Stimulated activated naive CD8-positive, alpha-beta T cell treated with anti-CD3 and anti-CD28 coated beads, Interleukin-15, Interleukin-2, amounts not matched to agents 100 ng/mL and 50 ng/mL, for 24 hours (primary cell): ENCODE data around the gene CD48.
A peak's percentile ranks its signal among the peaks of the same experiment; 100 is the strongest.

Source experiments
- H3K27ac Mint-ChIP-seq: one replicate; pipeline ENCODE4 v1.8.0; 2021; ENCODE audit warnings: mild to moderate bottlenecking, mixed read lengths
- H3K27me3 Mint-ChIP-seq: one replicate; pipeline ENCODE4 v1.8.0; 2021; ENCODE audit warnings: mixed read lengths
- H3K36me3 Mint-ChIP-seq: one replicate; pipeline ENCODE4 v1.8.0; 2021; ENCODE audit warnings: low read depth, mixed read lengths
- H3K4me1 Mint-ChIP-seq: one replicate; pipeline ENCODE4 v1.8.0; 2021; ENCODE audit warnings: low read depth, mixed read lengths
- H3K4me3 Mint-ChIP-seq: one replicate; pipeline ENCODE4 v1.8.0; 2021; ENCODE audit warnings: mild to moderate bottlenecking, mixed read lengths
- H3K9me3 Mint-ChIP-seq: one replicate; pipeline ENCODE4 v1.8.0; 2021; ENCODE audit warnings: mixed read lengths

The CD48 gene

DNA sequence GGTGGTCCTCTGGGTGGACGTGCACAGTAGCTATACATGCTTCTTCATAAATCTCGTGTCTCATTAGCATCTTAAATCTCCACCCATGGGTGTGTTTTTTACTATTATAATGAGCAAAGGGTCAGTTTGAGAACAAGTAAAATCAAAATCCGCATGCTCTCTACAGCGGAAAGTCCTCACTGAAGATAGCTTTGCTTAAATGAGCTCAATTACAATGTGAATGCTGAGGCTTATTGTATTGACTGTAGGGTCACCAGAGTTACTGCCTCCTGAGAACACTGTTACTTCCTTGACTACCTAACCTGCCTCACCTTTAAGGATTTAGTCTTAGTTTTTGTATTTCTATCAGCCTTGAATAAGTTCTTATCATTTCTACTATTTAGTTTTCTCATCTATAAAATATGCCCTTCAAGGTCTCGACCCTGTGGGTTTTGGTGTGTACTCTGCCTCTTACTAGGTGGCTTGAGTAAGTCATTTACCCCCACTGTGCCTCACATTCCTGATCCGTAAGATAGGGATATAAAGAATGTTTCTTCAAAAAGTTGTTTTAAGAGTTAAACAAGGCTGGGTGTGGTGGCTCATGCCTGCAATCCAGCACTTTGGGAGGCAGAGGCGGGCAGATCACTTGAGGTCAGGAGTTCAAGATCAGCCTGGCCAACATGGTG, 35.3 kb upstream of the CD48 start:
- Mint-ChIP-seq H3K9me3 (no peaks in the 10 kb centered on the region), H3K27me3 (no peaks in the 10 kb centered on the region), H3K4me3 (no peak overlapping the region), H3K4me1 (peaks cover 98% of the 10 kb centered on the region), H3K27ac (peak overlapping the region; percentile 59), H3K36me3 (peaks cover 93% of the 10 kb centered on the region)

DNA sequence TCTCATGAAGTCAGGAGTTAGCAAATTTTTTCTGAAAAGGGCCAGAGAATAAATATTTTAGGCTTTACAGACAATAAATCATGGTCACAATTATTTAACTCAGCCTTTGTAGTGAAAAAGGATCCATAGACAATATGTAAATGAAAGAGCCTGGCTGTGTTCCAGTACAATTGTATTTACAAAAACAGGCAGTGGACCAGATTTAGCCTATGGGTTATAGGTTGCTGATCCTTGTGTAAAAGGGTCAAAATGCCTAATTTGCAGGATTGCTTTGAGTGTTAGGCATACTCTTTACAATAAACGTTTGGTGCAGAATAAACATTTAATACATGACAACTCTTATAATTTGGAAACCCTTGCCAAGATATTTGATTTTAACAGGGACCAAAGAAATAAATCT, 33.9 kb upstream of the CD48 start:
- Mint-ChIP-seq H3K27ac (peak overlapping the region; percentile 92), H3K27me3 (no peaks in the 10 kb centered on the region), H3K4me3 (peak overlapping the region; percentile 89), H3K4me1 (peaks cover 97% of the 10 kb centered on the region), H3K9me3 (no peaks in the 10 kb centered on the region), H3K36me3 (peaks cover 95% of the 10 kb centered on the region)

DNA sequence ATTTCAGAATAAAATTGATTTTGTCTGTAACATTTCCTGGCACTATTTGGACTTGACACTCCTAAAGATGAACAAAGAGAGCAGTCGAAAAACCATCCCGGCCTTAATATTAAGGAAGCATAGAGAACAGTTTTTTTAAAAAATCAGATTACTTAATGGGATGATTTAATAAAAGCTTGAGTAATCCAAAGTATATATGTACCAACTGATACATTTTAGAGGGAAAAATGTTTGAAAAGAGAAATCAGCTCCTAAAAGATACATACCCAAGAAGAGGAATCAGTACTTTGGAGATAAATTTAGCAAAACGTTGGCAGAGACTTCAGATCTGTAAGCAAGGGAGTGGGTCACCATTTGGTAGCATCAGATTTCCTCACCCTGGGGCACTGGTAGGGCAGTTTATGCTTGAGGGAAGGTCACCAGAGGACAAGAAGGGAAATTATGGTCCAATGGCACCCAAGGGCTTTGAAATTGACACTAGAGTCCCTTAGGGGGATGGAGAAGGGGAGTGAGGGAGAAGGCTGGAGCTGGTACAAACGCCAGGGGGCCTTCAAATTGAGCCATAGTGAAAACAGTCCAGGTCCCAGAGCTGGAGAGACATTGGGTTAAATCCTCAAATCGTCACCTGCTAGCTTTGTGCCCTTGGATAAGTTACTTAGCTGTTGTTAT, 33.4 kb upstream of the CD48 start:
- Mint-ChIP-seq H3K27ac (peak overlapping the region; percentile 92), H3K4me1 (peaks cover 97% of the 10 kb centered on the region), H3K36me3 (peaks cover 95% of the 10 kb centered on the region), H3K4me3 (peak overlapping the region; percentile 89), H3K27me3 (no peaks in the 10 kb centered on the region), H3K9me3 (no peaks in the 10 kb centered on the region)

DNA sequence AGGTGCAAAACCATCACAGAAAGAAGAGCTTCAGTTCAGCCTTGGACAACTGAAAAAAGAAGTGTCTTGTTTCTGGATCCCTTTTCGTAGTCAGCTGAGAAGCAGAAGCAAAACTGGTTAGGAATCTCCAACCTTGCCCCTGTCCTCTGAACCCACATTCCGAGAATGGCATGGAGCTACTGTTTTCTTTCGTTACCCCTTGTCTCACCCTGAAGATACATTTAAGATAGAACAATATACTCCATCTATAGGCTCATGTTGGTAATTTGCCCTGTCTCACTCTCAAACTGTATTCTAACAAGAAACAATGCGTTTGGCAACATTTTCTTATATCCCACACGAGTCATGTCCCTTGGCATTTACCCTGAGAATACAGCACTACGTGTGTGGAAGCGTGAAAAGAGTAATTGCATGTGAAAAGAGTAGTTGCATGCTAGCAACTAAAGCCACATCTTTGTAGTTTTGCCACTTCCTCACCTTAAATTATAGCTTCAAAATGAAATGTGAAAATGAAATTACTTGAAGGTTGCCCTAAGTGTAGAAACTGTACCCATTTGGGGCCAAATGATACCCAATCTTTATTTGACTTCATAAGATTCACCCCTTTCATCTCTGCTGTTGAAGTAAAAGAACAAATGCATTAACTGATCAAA, 32.7 kb upstream of the CD48 start:
- H3K36me3 Mint-ChIP-seq, result peaks cover 92% of the 10 kb centered on the region
- H3K4me3 Mint-ChIP-seq, result peak overlapping the region; percentile 89
- H3K27me3 Mint-ChIP-seq, result no peaks in the 10 kb centered on the region
- H3K9me3 Mint-ChIP-seq, result no peaks in the 10 kb centered on the region
- H3K27ac Mint-ChIP-seq, result peak overlapping the region; percentile 92
- H3K4me1 Mint-ChIP-seq, result peaks cover 93% of the 10 kb centered on the region

DNA sequence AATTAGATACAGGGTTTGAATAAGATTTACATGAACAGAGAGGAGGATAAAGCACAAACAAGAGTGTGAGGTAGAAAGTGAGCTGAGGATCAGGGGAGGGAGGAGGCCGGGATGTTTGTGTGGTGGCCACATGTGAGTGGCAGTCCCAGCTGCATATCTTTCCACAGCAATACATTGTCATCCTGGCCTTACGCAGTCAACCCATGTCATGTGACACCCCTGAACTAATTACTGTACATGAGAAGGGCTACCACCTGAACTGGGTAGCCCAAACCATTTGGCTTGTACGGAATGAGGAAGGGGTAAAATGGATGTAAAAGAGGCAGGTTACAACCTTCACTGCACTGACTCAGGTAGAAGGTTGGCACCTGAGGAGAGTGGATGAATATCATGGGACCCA, 31.6 kb upstream of the CD48 start:
- H3K36me3 Mint-ChIP-seq, result peaks cover 82% of the 10 kb centered on the region
- peaks cover 93% of the 10 kb centered on the region for H3K4me1 Mint-ChIP-seq
- H3K9me3 Mint-ChIP-seq, result no peaks in the 10 kb centered on the region
- H3K27me3 Mint-ChIP-seq, result no peaks in the 10 kb centered on the region
- peak overlapping the region; percentile 92 for H3K27ac Mint-ChIP-seq
- peak overlapping the region; percentile 89 for H3K4me3 Mint-ChIP-seq

DNA sequence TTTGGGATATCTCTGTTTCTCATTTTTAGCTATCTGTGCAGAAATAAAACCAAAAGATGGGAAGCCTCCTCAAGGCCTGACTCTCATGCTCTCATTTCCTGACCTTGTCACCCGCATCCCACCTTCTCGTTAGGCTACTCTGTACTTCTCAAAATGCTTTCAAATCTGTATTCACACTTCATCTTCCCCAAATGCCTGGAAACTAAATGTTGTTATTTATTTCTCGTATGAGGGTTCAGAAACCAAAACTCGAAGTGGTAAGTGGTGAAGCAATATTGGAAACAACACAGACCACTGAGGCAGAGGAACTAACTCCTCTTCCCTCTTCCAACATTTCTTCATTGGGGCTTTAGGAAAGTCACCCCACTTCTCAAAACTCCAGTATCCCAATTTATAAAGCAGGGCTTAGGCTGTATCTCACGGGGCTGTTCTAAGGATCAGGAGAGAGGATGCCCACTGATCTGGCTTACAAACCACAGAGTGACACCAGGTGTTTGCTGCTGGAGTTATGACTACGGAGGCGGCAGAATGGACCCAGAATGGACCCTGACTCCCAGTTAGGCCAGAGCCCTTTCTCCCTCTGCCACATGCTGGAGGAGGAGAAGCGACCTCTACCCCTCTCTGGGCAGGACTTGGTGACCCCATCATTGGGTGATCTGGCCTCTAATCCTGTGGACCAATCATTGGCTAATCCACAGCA, 31.0 kb upstream of the CD48 start:
- H3K4me1 Mint-ChIP-seq, result peaks cover 93% of the 10 kb centered on the region
- peaks cover 4% of the 10 kb centered on the region for H3K9me3 Mint-ChIP-seq
- peak overlapping the region; percentile 92 for H3K27ac Mint-ChIP-seq
- peaks cover 82% of the 10 kb centered on the region for H3K36me3 Mint-ChIP-seq
- H3K27me3 Mint-ChIP-seq, result no peaks in the 10 kb centered on the region
- peak overlapping the region; percentile 89 for H3K4me3 Mint-ChIP-seq

DNA sequence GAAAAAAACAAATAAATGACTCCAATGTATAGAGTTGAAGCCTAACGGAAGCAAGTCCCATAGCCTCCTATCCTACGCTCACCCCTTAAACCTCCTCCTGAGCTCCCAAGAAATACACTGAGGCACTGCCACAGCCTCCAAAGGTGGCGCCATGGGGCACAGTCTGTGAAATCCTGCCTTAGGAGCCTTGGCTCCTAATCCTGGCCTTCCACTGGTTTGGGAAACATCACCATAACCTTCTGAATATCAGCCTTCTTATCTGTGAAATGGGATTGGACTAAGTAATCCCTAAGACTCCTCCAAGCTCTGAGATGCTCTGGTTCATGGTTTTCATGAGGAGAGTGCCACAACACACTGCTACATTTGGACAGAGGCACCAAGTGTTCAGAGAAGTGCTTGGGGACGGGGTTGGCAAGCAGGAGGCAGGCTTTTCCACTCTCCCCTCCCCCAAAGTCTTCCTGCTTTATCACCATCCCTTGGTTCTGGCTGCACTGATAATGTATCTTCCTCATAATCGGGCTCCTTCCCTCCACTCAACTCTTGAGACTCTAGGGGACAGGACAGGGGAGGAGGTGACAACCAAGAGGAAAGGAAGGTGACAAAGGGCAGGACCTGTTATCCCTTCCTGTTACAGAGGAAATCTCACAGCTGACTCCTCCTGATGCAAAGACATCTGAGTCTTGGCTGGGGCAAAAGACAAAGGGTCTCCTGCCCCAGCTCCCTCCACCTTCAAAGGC, 30.2 kb upstream of the CD48 start:
- Mint-ChIP-seq H3K27ac (peak overlapping the region; percentile 92), H3K4me3 (peak overlapping the region; percentile 89), H3K4me1 (peaks cover 93% of the 10 kb centered on the region), H3K9me3 (peaks cover 7% of the 10 kb centered on the region), H3K36me3 (peaks cover 82% of the 10 kb centered on the region), H3K27me3 (no peaks in the 10 kb centered on the region)

DNA sequence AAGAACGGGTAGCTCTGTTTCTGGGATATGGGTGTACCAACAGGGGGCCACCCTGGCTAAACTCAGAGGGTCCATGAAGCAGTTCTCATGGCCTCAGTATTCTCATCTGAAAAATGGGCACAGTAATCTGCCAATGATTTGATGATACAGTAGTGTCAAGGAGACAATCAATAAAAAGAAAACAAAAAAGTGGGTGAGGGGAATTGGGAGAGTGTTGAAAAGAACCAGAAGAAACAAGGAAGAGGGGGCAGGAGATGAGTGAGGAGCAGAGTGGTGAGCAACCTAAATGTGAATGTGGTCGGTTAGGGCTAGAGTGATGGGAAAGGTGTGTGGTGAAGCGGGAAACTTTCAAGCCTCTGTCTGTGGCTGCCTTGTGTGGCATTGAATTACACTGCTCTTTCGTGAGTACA, 29.5 kb upstream of the CD48 start:
- H3K4me1 Mint-ChIP-seq, result peaks cover 89% of the 10 kb centered on the region
- H3K27ac Mint-ChIP-seq, result peak overlapping the region; percentile 92
- peaks cover 9% of the 10 kb centered on the region for H3K9me3 Mint-ChIP-seq
- no peaks in the 10 kb centered on the region for H3K27me3 Mint-ChIP-seq
- peak overlapping the region; percentile 89 for H3K4me3 Mint-ChIP-seq
- peaks cover 81% of the 10 kb centered on the region for H3K36me3 Mint-ChIP-seq

DNA sequence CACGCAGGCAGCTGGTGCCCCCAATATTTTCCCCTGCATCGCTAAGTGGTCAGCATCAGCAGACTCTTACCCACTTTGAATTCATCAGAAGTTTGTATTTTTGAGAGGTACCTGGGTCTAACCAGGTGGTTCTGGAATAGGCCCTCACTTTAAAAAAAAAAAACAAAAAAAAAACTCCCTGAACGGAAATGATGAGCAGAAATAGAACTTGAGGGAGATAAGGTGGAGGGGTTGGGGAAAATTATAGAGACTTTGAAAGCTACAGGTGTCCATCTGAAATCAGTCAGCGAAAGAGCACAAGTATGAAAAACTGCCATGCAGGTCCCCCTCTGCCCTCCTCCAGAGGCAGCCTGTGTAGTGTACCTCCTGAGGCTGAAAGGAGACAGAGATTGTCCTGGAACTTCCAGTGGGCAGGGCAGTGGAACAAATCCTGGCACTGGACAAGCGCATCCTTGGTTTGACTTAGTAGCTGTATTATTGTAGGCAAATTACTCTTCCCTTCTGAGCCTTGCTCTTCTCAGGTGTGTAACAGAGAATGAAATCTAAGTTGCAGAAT, 28.6 kb upstream of the CD48 start:
- Mint-ChIP-seq H3K27me3 (no peaks in the 10 kb centered on the region), H3K9me3 (peaks cover 16% of the 10 kb centered on the region), H3K27ac (peak overlapping the region; percentile 92), H3K36me3 (peaks cover 76% of the 10 kb centered on the region), H3K4me3 (peak overlapping the region; percentile 89), H3K4me1 (peaks cover 86% of the 10 kb centered on the region)

DNA sequence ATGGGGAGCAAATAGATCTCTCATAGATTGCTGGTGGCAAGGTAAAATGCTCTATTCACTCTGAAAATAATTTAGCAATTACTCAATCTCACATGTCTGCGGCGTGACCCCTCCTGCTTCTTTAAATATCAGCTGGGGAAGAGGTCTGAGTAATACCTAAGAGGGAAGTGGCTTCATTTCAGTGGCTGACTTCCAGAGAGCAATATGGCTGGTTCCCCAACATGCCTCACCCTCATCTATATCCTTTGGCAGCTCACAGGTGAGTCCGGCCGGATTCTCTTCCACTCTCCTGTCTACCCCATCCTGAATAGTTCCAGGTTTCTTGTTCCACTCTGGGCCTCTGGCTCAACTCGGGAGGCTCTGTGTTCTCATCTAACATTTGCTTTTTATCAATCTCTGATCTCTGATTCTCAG, 27.5 kb upstream of the CD48 start, which contains the start of gene SLAMF7:
SLAMF7 (plus strand) TSS at position 150 of the 414 bp plus-strand sequence; CDS start at position 205, 55 bp downstream.
- no peaks in the 10 kb centered on the region for H3K27me3 Mint-ChIP-seq
- H3K36me3 Mint-ChIP-seq, result peaks cover 76% of the 10 kb centered on the region
- peak within 1 kb of the TSS; percentile 92 for H3K27ac Mint-ChIP-seq
- H3K4me1 Mint-ChIP-seq, result peaks cover 86% of the 10 kb centered on the region
- peaks cover 26% of the 10 kb centered on the region for H3K9me3 Mint-ChIP-seq
- H3K4me3 Mint-ChIP-seq, result peak within 1 kb of the TSS; percentile 89

DNA sequence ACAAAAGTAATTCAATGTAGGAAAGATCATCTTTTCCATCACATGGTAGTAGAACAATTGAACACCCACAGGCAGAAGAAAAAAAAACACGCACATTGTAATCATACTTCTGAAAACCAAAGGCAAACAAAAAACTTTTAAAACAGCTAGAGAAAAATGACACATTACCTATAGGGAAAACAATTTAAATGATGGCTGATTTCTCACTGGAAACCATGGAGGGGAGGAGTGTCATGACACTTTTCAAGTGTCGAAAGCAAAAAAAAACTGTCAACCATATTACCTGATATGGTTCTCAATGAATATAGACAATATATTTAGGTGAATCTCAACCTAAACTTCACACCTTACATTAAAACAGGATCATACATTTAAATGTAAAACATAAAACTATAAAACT, 26.6 kb upstream of the CD48 start:
- Mint-ChIP-seq H3K36me3 (peaks cover 78% of the 10 kb centered on the region), H3K27me3 (no peaks in the 10 kb centered on the region), H3K27ac (peak overlapping the region; percentile 90), H3K4me1 (peaks cover 86% of the 10 kb centered on the region), H3K9me3 (peaks cover 30% of the 10 kb centered on the region), H3K4me3 (peak overlapping the region; percentile 89)

DNA sequence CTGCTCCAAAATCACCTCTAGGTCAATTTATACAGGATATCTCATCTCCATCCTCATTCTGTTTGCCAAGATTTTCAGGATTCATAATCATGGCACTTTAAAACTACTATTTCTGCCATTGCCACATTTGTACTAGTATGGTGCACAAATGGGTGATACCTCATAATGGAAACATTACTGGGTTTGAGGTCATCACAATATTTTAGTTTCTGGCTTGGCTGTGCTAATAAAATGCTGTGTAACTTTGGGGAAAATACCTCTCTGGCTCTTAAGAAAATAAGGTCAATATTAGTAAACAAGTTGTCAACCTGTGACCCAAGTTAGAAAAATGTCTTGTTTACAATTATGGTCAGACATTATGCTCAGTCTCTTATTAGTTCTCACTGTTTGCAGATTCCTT, 22.7 kb upstream of the CD48 start:
- H3K27ac Mint-ChIP-seq, result peak overlapping the region; percentile 92
- peaks cover 71% of the 10 kb centered on the region for H3K4me1 Mint-ChIP-seq

DNA sequence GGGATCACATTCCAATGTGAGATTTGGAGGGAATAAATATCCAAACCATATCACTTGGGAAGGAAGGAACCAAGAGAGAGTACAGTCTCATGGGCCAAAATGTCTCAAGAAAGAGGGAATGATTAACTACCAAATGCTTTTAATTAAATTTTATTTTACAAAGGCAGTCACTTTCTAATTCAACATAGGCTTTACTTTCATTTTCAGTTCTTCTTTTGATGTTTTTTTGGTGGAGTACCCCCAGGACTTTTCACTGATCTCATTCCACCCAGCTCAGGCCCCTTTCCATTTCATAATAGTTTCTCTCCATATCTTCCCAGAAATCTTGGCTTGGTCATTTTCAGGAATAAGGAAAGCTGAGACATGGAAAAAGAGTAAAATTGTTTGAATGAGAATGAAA, 22.3 kb upstream of the CD48 start:
- peaks cover 58% of the 10 kb centered on the region for H3K36me3 Mint-ChIP-seq
- H3K4me3 Mint-ChIP-seq, result peak overlapping the region; percentile 64
- peaks cover 43% of the 10 kb centered on the region for H3K9me3 Mint-ChIP-seq
- peaks cover 67% of the 10 kb centered on the region for H3K4me1 Mint-ChIP-seq
- H3K27me3 Mint-ChIP-seq, result no peaks in the 10 kb centered on the region
- peak overlapping the region; percentile 92 for H3K27ac Mint-ChIP-seq

More for the DNA sequence above, 22.7 kb upstream of the CD48 start:
- Mint-ChIP-seq H3K27me3 (no peaks in the 10 kb centered on the region), H3K4me3 (peak overlapping the region; percentile 64), H3K9me3 (peaks cover 43% of the 10 kb centered on the region), H3K36me3 (peaks cover 58% of the 10 kb centered on the region)

DNA sequence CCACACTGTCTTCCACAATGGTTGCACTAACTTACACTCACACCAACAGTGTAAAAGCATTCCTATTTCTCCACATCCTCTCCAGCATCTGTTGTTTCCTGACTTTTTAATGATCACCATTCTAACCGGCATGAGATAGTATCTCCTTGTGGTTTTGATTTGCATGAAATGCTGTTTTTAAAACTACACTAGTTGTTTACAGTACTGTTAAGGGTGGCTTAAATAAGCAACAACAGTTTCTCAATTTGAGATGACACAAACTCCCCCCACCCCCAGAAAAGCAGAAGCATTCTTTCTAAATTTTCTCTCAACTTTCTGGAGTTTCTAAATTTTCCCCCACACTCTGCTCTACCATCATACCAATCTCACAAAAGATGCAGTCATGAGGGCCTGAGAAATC, 20.4 kb upstream of the CD48 start:
- H3K27me3 Mint-ChIP-seq, result no peaks in the 10 kb centered on the region
- H3K27ac Mint-ChIP-seq, result peak overlapping the region; percentile 92
- peaks cover 48% of the 10 kb centered on the region for H3K4me1 Mint-ChIP-seq
- peaks cover 37% of the 10 kb centered on the region for H3K9me3 Mint-ChIP-seq
- H3K4me3 Mint-ChIP-seq, result no peak overlapping the region
- H3K36me3 Mint-ChIP-seq, result peaks cover 45% of the 10 kb centered on the region
